Sigmoid colon (tissue), 4 donors: ENCODE measurements around the gene BLTP3A.

ENCODE experiments used
- EP300 ChIP-seq, 4 donors: sonication (generic); formaldehyde crosslinking; IDR thresholded peaks; one replicate each; pipeline ENCODE4 v1.6.1; 2017; ENCODE audit warnings: antibody characterized with exemption in 4 of 4
- POLR2A ChIP-seq, 2 donors: fragments of 450-650 bp; IDR thresholded peaks; one replicate each; pipeline ENCODE4 v1.6.1; 2016; ENCODE audit warnings: antibody characterized with exemption in 2 of 2, mild to moderate bottlenecking in 2 of 2, moderate library complexity in 2 of 2
- POLR2AphosphoS5 ChIP-seq, 4 donors: sonication (generic); formaldehyde crosslinking; IDR thresholded peaks; one replicate each; pipeline ENCODE4 v1.6.1; 2017; ENCODE audit warnings: antibody characterized with exemption in 4 of 4
- TF ChIP-seq, protein P1 (sequence below), 4 experiments: fragments of 450-650 bp in 3 of 4; fragments of 200-600 bp in 1 of 4; IDR thresholded peaks; one replicate each; pipeline ENCODE4 v1.5.1; 2016 to 2019; ENCODE audit warnings: antibody characterized with exemption in 4 of 4, mild to moderate bottlenecking in 3 of 4, moderate library complexity in 2 of 4

DNA sequence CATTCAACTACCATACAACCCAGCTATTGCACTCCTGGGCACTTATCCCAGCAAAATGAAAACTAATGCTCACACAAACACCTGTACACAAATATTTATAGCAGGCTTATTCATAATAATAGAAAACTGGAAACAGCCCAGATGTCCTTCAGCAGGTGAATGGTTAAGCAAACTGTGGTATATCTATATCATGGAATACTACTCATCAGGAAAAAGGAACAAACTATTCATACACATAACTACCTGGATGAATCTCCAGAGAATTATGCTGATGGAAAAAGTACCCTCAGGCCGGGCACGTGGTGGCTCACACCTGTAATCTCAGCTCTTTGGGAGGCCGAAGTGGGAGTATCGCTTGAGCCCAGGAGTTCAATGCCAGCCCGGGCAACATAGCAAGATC is 3.8 kb upstream of the BLTP3A start:
- no peak for TF ChIP-seq POLR2AphosphoS5 (IDR thresholded peaks at IDR 0.05)
- TF ChIP-seq, protein P1, sequence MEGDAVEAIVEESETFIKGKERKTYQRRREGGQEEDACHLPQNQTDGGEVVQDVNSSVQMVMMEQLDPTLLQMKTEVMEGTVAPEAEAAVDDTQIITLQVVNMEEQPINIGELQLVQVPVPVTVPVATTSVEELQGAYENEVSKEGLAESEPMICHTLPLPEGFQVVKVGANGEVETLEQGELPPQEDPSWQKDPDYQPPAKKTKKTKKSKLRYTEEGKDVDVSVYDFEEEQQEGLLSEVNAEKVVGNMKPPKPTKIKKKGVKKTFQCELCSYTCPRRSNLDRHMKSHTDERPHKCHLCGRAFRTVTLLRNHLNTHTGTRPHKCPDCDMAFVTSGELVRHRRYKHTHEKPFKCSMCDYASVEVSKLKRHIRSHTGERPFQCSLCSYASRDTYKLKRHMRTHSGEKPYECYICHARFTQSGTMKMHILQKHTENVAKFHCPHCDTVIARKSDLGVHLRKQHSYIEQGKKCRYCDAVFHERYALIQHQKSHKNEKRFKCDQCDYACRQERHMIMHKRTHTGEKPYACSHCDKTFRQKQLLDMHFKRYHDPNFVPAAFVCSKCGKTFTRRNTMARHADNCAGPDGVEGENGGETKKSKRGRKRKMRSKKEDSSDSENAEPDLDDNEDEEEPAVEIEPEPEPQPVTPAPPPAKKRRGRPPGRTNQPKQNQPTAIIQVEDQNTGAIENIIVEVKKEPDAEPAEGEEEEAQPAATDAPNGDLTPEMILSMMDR (IDR thresholded peaks at IDR 0.05), result no peak
- TF ChIP-seq POLR2A (IDR thresholded peaks at IDR 0.05), result no peak
- TF ChIP-seq EP300 (IDR thresholded peaks at IDR 0.05), result no peak
